Heart left ventricle (tissue), 16 donors: ENCODE data around the gene PLEKHG4B. TPM values are rescaled to one million over a fixed set of nuclear protein-coding genes. Genes with fewer than 3 reads are reported as not detected.
"Not testable (repeated sequence)": the region's sequence is repeated elsewhere in the genome, so short reads cannot be mapped to it uniquely, and the experiment has no call there.

ENCODE experiments used
- ATAC-seq, 4 donors: fragments of 200-7000 bp; cut with Tn5 transposase; one replicate each; pipeline ENCODE4 v1.9.1; 2020 to 2022; ENCODE audit warnings: moderate library complexity in 4 of 4, mild to moderate bottlenecking in 3 of 4, moderate number of reproducible peaks in 1 of 4
- DNase-seq, 5 donors: peaks; one replicate each; pipeline ENCODE4 v3.0.0-alpha.2; 2020
- H3K27ac ChIP-seq, 12 donors: fragments of 200-600 bp; sonication (generic) in 4 of 12; one replicate each; pipeline versions ENCODE4 v1.5.0 to v1.8.0; 2016 to 2022; ENCODE audit warnings: mild to moderate bottlenecking in 2 of 12
- H3K27me3 ChIP-seq, 9 donors: fragments of 200-600 bp; sonication (generic) in 2 of 9; one replicate each; pipeline versions ENCODE4 v1.5.1 to v1.8.0; 2016 to 2022; ENCODE audit warnings: mild to moderate bottlenecking in 3 of 9
- H3K36me3 ChIP-seq, 9 donors: fragments of 200-600 bp; sonication (generic) in 2 of 9; one replicate each; pipeline versions ENCODE4 v1.5.0 to v1.8.0; 2018 to 2022; ENCODE audit warnings: mild to moderate bottlenecking in 2 of 9
- H3K4me1 ChIP-seq, 12 donors: fragments of 200-600 bp; sonication (generic) in 4 of 12; one replicate each; pipeline versions ENCODE4 v1.5.0 to v1.8.0; 2016 to 2022; ENCODE audit warnings: mild to moderate bottlenecking in 3 of 12
- H3K4me3 ChIP-seq, 12 donors: fragments of 200-600 bp; sonication (generic) in 4 of 12; one replicate each; pipeline versions ENCODE4 v1.5.0 to v1.8.0; 2017 to 2022; ENCODE audit warnings: mild to moderate bottlenecking in 9 of 12, moderate library complexity in 4 of 12
- H3K9me3 ChIP-seq, 12 donors: fragments of 200-600 bp; sonication (generic) in 4 of 12; one replicate each; pipeline versions ENCODE4 v1.5.0 to v1.8.0; 2016 to 2022; ENCODE audit warnings: mild to moderate bottlenecking in 1 of 12
- CTCF ChIP-seq, 12 donors: fragments of 200-600 bp; sonication (generic) in 4 of 12; IDR thresholded peaks; one replicate each; pipeline versions ENCODE4 v1.5.0 to v1.8.0; 2018 to 2022; ENCODE audit warnings: antibody characterized with exemption in 12 of 12, mild to moderate bottlenecking in 5 of 12
- POLR2A ChIP-seq, 2 donors: fragments of 450-650 bp; IDR thresholded peaks; one replicate each; pipeline ENCODE4 v1.6.1; 2017; ENCODE audit warnings: antibody characterized with exemption in 2 of 2, mild to moderate bottlenecking in 2 of 2, moderate library complexity in 2 of 2
- WGBS, 4 donors: extraction: QIAGEN DNeasy Blood & Tissue Kit in 2 of 4; methylation state at CpG; one replicate each; pipeline versions ENCODE4 v1.1.5 to v1.1.7; 2013 to 2018; 5-methylcytosine and 5-hydroxymethylcytosine counted together
- intact Hi-C, 10 donors: fragments of 100-400 bp; cut with DNase I; formaldehyde crosslinking; loops; one replicate each; pipeline versions ENCODE4 v1.11.1 to v1.14.2; 2022
- long read RNA-seq, 3 donors: library from polyadenylated mRNA; unstranded; transcript quantifications; one replicate each; pipeline ENCODE4 v2.0.0, GENCODE V29; 2020 to 2021
- polyA plus RNA-seq, 2 donors: library from polyadenylated mRNA; stranded (reverse); fragments of 200-250 nt; gene quantifications; one replicate each; pipeline ENCODE4 v1.2.3, GENCODE V29; 2013
- total RNA-seq, 9 donors: library from RNA; depleted of rRNA in 2 of 9; stranded (reverse); fragments of >200 nt in 2 of 9; fragmentation: NEBNext Ultra II Directional in 3 of 9; extraction: Animal tissue kit (Norgen Biotek cat#: 25700) in 3 of 9; gene quantifications; one replicate each; pipeline versions ENCODE4 v1.1.0 to v1.2.4, GENCODE V29; 2016 to 2023
- donor health status: ischemic (EF 13 %, LVEDD 7.1; RV severe dilation, severe dysfunction).
- donor health status: healthy with polysubstance abuse.
- donor health status: DM: no; HTN: yes; CAD: no.
- donor health status: DM: no; HTN: no; CAD: no.
- donor health status: ischemic (EF 25% LVEDD 6.9; RV normal size, moderate dysfunction).
- donor health status: ischemic (EF 25% LVEDD 5.7; RV mildly dilated, moderate dysfunction).
- donor health status: healthy.
- donor health status: DM: yes; HTN: yes; CAD: no.
- donor health status: ischemic (EF 35%, LVEDD 5.7; RV mildly dilated, moderate dysfunction).
- donor health status: nonischemic (EF 11% LVEDD 7.7; RV severe dilation, severe dysfunction).
- donor health status: DM: yes; HTN: yes; CAD: no.
- donor health status: PGD.
- donor health status: ischemic (EF 29% LVEDD 5.4; RV normal size, mild dysfunction).
- donor health status: nonischemic (EF 23%, LVEDD 6.1; RV moderate dilation, normal function).

PLEKHG4B gene, protein sequence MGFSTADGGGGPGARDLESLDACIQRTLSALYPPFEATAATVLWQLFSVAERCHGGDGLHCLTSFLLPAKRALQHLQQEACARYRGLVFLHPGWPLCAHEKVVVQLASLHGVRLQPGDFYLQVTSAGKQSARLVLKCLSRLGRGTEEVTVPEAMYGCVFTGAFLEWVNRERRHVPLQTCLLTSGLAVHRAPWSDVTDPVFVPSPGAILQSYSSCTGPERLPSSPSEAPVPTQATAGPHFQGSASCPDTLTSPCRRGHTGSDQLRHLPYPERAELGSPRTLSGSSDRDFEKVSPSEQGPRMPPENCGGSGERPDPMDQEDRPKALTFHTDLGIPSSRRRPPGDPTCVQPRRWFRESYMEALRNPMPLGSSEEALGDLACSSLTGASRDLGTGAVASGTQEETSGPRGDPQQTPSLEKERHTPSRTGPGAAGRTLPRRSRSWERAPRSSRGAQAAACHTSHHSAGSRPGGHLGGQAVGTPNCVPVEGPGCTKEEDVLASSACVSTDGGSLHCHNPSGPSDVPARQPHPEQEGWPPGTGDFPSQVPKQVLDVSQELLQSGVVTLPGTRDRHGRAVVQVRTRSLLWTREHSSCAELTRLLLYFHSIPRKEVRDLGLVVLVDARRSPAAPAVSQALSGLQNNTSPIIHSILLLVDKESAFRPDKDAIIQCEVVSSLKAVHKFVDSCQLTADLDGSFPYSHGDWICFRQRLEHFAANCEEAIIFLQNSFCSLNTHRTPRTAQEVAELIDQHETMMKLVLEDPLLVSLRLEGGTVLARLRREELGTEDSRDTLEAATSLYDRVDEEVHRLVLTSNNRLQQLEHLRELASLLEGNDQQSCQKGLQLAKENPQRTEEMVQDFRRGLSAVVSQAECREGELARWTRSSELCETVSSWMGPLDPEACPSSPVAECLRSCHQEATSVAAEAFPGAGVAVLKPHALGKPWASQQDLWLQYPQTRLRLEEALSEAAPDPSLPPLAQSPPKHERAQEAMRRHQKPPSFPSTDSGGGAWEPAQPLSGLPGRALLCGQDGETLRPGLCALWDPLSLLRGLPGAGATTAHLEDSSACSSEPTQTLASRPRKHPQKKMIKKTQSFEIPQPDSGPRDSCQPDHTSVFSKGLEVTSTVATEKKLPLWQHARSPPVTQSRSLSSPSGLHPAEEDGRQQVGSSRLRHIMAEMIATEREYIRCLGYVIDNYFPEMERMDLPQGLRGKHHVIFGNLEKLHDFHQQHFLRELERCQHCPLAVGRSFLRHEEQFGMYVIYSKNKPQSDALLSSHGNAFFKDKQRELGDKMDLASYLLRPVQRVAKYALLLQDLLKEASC (N-terminal part only)
- total RNA-seq (under 1 TPM in 4 of 9 donors, not detected in 5; 0.03 to 0.34 (median 0.10) TPM), polyA plus RNA-seq (not detected)
- long read RNA-seq, donor 1 = 0 reads
- long read RNA-seq, donor 2 = 0 reads
- long read RNA-seq, donor 3 = 0 reads

DNA sequence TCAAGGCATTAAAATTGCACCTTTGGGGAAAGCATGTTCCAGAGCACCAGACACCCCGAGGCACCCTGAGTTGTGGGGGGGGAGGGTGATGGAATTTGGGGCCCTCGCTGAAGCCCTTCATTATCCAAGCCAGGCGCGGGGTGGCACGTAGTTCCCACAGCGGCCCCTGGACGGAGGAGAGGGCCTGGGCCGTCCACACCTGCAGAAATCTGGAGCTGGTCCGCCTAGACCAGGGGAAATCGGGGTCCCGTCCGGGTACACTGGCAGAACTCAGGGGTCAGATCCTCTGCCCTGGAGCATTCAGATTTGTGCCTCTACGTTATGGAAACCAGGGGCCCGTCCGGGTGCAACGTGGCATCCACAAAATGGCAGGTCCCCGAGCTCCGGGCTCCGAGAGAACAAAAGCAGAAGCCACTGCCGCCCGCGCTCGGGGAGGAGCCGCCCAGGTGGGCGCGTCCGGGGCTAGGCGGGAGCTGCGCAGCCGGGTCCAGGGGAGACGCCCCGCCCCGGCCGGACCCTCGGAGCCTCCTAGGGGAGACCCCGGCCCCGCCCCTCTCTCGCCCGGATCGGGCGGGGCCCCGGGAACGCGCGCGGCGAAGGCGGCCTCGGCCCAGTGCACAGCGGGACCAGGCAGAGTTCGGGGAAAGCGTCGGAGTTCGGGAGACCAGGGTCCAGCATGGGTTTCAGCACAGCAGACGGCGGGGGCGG, at the start of gene PLEKHG4B:
Gene PLEKHG4B, plus strand, starts transcription at position 613 of the 708 bp plus-strand sequence. Its CDS starts 64 bp downstream, at position 677.
- H3K36me3 ChIP-seq = no peaks in the 10 kb centered on the region
- ATAC-seq (no peak), DNase-seq (peak in 1 of 5 donors; percentile 43)
- H3K4me1 ChIP-seq = peaks cover 0 to 9% (median 0%) of the 10 kb centered on the region in 12 donors
- peaks cover 0 to 4% (median 0%) of the 10 kb centered on the region in 12 donors for H3K9me3 ChIP-seq
- H3K27me3 ChIP-seq = peaks cover 20 to 78% (median 46%) of the 10 kb centered on the region in 9 donors
- intact Hi-C loops = no loop called here
- peak within 1 kb of the TSS in 9 of 12 donors; percentile 21 to 47 (median 41) for H3K4me3 ChIP-seq
- no peak within 1 kb of the TSS for H3K27ac ChIP-seq
- no peak for TF ChIP-seq POLR2A (IDR thresholded peaks at IDR 0.05)
- TF ChIP-seq CTCF (IDR thresholded peaks at IDR 0.05) = no peak
- 8 to 12% (median 9%) methylated on average over 16 to 57 of the region's 57 CpGs for WGBS, 4 donors

DNA sequence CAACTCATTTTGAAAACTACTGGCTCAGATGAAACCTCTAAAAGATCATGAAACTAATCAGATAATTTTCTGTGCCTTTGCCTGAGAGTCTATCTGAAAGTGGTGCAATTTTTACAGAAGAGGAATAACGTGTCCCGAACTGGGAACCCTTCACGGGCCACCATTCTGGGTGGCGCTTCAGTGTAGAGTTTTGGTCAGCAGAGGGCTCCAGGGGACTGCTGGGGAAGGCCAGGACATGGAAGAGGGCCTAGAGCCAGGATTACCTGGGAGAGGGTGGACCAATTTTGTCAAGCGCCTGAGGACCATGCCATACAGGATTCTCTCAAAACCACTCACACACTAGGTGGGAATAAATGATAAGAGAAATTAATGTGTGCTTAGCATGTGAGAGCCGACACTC, 49.7 kb upstream of the PLEKHG4B start:
- Histone ChIP-seq H3K4me1 (no peaks in the 10 kb centered on the region), H3K27ac (no peak overlapping the region), H3K27me3 (peaks cover 0 to 21% (median 0%) of the 10 kb centered on the region in 9 donors), H3K36me3 (no peaks in the 10 kb centered on the region), H3K4me3 (no peak overlapping the region), H3K9me3 (no peaks in the 10 kb centered on the region)
- no peak for DNase-seq
- WGBS, 4 donors = 30 to 38% (median 33%) methylated on average over 6 of the region's 6 CpGs
- intact Hi-C loops = no loop called here
- ATAC-seq = no peak
- TF ChIP-seq CTCF (IDR thresholded peaks at IDR 0.05) (peak in 9 of 12 donors; percentile 12 to 35 (median 24)), POLR2A (IDR thresholded peaks at IDR 0.05) (no peak)

DNA sequence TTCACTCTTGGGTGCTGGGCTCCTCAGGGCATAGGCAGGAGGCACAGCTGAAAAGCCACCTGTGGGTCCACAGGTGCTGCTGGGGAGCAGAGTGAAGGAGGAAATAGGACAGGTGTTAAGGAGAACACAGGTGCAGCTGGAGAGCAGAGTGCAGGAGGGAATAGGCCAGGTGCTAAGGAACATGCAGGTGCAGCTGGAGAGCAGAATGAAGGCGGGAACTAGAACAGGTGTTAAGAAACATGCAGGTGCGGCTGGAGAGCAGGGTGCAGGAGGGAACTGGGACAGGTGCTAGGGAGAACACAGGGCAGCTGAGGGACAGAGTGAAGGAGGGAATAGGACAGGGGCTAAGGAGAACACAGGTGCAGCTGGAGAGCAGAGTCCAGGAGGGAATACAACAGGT, 43.8 kb upstream of the PLEKHG4B start:
- H3K4me3 ChIP-seq = no peak overlapping the region
- 39 to 91% (median 52%) methylated on average over 2 of the region's 2 CpGs for WGBS, 4 donors
- H3K4me1 ChIP-seq = peaks cover 0 to 4% (median 0%) of the 10 kb centered on the region in 12 donors
- H3K9me3 ChIP-seq = no peaks in the 10 kb centered on the region
- no peak for DNase-seq
- peaks cover 7 to 29% (median 11%) of the 10 kb centered on the region in 9 donors for H3K27me3 ChIP-seq
- no peak for ATAC-seq
- no peak overlapping the region for H3K27ac ChIP-seq
- H3K36me3 ChIP-seq = no peaks in the 10 kb centered on the region
- TF ChIP-seq CTCF (IDR thresholded peaks at IDR 0.05) (no peak), POLR2A (IDR thresholded peaks at IDR 0.05) (no peak)
- intact Hi-C loops = no loop called here

DNA sequence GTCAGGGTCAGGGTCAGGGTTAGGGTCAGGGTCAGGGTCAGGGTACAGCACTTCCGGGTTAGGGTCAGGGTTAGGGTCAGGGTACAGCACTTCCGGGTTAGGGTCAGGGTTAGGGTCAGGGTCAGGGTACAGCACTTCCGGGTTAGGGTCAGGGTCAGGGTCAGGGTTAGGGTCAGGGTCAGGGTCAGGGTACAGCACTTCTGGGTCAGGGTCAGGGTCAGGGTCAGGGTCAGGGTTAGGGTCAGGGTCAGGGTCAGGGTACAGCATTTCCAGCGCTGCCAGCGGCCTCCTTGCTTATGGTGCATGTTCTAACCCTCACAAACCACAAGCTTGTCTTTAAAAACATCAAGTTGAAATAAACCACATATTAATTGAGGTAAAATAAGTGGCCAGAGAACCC, 42.4 kb upstream of the PLEKHG4B start:
- 86 to 91% (median 89%) methylated on average over 5 of the region's 5 CpGs for WGBS, 4 donors
- intact Hi-C loops, H3K9me3 ChIP-seq, DNase-seq, ATAC-seq, H3K27ac ChIP-seq, H3K4me3 ChIP-seq, H3K36me3 ChIP-seq: not testable (repeated sequence)
- Histone ChIP-seq H3K4me1 (peaks cover 0 to 13% (median 4%) of the 10 kb centered on the region in 12 donors), H3K27me3 (peaks cover 19 to 42% (median 22%) of the 10 kb centered on the region in 9 donors)
